Measurements from ENCODE around the gene TBC1D22A.

Gene TBC1D22A

GRCh38 chr22:46909237-46910030 is 147.0 kb downstream of the TBC1D22A start:
- no peak for DNase-seq (ENCODE audit: low read depth in 2 of 2)
- TF ChIP-seq CTCF (IDR thresholded peaks at IDR 0.05; ENCODE audit: low read depth, low read length), result no peak

GRCh38 chr22:46910624-46911023 is 148.2 kb downstream of the TBC1D22A start:
- DNase-seq (ENCODE audit: low read depth in 2 of 2), result no peak
- TF ChIP-seq CTCF (IDR thresholded peaks at IDR 0.05; ENCODE audit: low read depth, low read length), result no peak
- no peak overlapping the region for H3K4me3 ChIP-seq (replicated peaks in 1 of 2; ENCODE audit: low read depth in 2 of 2, low read length in 2 of 2)

More at GRCh38 chr22:46909237-46910030, 147.0 kb downstream of the TBC1D22A start:
- no peak overlapping the region for H3K4me3 ChIP-seq (replicated peaks in 1 of 2; ENCODE audit: low read depth in 2 of 2, low read length in 2 of 2)

GRCh38 chr22:46911346-46911745 is 148.9 kb downstream of the TBC1D22A start:
- no peak for TF ChIP-seq CTCF (IDR thresholded peaks at IDR 0.05; ENCODE audit: low read depth, low read length)
- DNase-seq (ENCODE audit: low read depth in 2 of 2), result no peak
- H3K4me3 ChIP-seq (replicated peaks in 1 of 2; ENCODE audit: low read depth in 2 of 2, low read length in 2 of 2), result no peak overlapping the region

GRCh38 chr22:46913351-46913750 is 150.9 kb downstream of the TBC1D22A start:
- no peak for TF ChIP-seq CTCF (IDR thresholded peaks at IDR 0.05; ENCODE audit: low read depth, low read length)
- H3K4me3 ChIP-seq (replicated peaks in 1 of 2; ENCODE audit: low read depth in 2 of 2, low read length in 2 of 2), result no peak overlapping the region
- DNase-seq (ENCODE audit: low read depth in 2 of 2), result no peak

- no peak for TF ChIP-seq CTCF (IDR thresholded peaks at IDR 0.05; ENCODE audit: low read depth, low read length)
- DNase-seq (ENCODE audit: low read depth in 2 of 2), result no peak
- no peak overlapping the region for H3K4me3 ChIP-seq (replicated peaks in 1 of 2; ENCODE audit: low read depth in 2 of 2, low read length in 2 of 2)
Observed at GRCh38 chr22:46914481-46914880, 152.0 kb downstream of the TBC1D22A start.

GRCh38 chr22:46914916-46915894 is 152.8 kb downstream of the TBC1D22A start:
- no peak for TF ChIP-seq CTCF (IDR thresholded peaks at IDR 0.05; ENCODE audit: low read depth, low read length)
- H3K4me3 ChIP-seq (replicated peaks in 1 of 2; ENCODE audit: low read depth in 2 of 2, low read length in 2 of 2), result no peak overlapping the region
- no peak for DNase-seq (ENCODE audit: low read depth in 2 of 2)
